IMR-90 (cell line): ENCODE results near the gene IQCK. TPM values are rescaled to one million over a fixed set of nuclear protein-coding genes. Genes with fewer than 3 reads are reported as not detected.

Source experiments
- ATAC-seq: fragments of 200-7000 bp; cut with Tn5 transposase; 2 replicates; pipeline ENCODE4 v1.9.1; 2020; ENCODE audit warnings: low read depth, mild to moderate bottlenecking, moderate library complexity
- BruUV-seq: library from RNA; stranded (reverse); fragments of 400-500 nt; replicated peaks from 2 replicates; lab custom pipeline; 2021; lab: Mats Ljungman, UMichigan
- CTCF ChIA-PET: fragments of 300-600 bp; formaldehyde crosslinking; extraction: SDS; loops from one replicate; lab custom pipeline; 2021; ENCODE audit warnings: antibody characterized with exemption; lab: Yijun Ruan, JAX
- POLR2A ChIA-PET: fragments of 300-600 bp; sonication (Branson Sonifier 250); formaldehyde crosslinking; loops from one replicate; lab custom pipeline; 2022; ENCODE audit warnings: antibody characterized with exemption; ENCODE audit not compliant: unreplicated experiment; lab: Charles Lee
- DNase-seq: peaks from one replicate; pipeline ENCODE4 v3.0.0; 2013
- H2AFZ ChIP-seq: replicated peaks from 2 replicates; pipeline ENCODE3; 2013; ENCODE audit warnings: low read length, mild to moderate bottlenecking; ENCODE audit not compliant: poor library complexity
- H2AK5ac ChIP-seq: 2 replicates; pipeline ENCODE4 v1.6.1; 2013; ENCODE audit warnings: low read depth, low read length, inconsistent platforms
- H2AK9ac ChIP-seq: replicated peaks from 2 replicates; pipeline ENCODE3; 2013; ENCODE audit warnings: mild to moderate bottlenecking, low read depth, low read length, moderate library complexity; ENCODE audit not compliant: poor library complexity
- H2BK120ac ChIP-seq: 2 replicates; pipeline ENCODE4 v1.6.1; 2013; ENCODE audit warnings: low read depth, low read length, inconsistent platforms
- H2BK15ac ChIP-seq: 3 replicates; pipeline ENCODE4 v1.6.1; 2013; ENCODE audit warnings: low read depth, low read length, inconsistent platforms
- H2BK20ac ChIP-seq: 2 replicates; pipeline ENCODE4 v1.6.1; 2013; ENCODE audit warnings: low read depth, mild to moderate bottlenecking, inconsistent platforms, low read length, moderate library complexity
- H2BK5ac ChIP-seq: 2 replicates; pipeline ENCODE4 v1.6.1; 2013; ENCODE audit warnings: mild to moderate bottlenecking, low read depth, low read length, inconsistent platforms; ENCODE audit not compliant: poor library complexity, severe bottlenecking
- H3K14ac ChIP-seq: replicated peaks from 2 replicates; pipeline ENCODE4 v1.6.1; 2013; ENCODE audit warnings: low read depth, low read length, inconsistent platforms
- H3K18ac ChIP-seq: 2 replicates; pipeline ENCODE4 v1.6.1; 2013; ENCODE audit warnings: low read depth, low read length, control low read depth
- H3K23ac ChIP-seq: 2 replicates; pipeline ENCODE4 v1.6.1; 2013; ENCODE audit warnings: low read depth, low read length, inconsistent platforms
- H3K27ac ChIP-seq: 2 replicates; pipeline ENCODE4 v1.5.1; 2013; ENCODE audit warnings: mild to moderate bottlenecking, control low read depth, low read length; ENCODE audit not compliant: insufficient read depth
- H3K27me3 ChIP-seq: 2 replicates; pipeline ENCODE4 v1.6.1; 2013; ENCODE audit warnings: low read length; ENCODE audit not compliant: control insufficient read depth, insufficient read depth
- H3K36me3 ChIP-seq: 2 replicates; pipeline ENCODE4 v1.6.1; 2013; ENCODE audit warnings: low read length, mixed read lengths; ENCODE audit not compliant: control insufficient read depth, insufficient read depth
- H3K4ac ChIP-seq: 2 replicates; pipeline ENCODE4 v1.6.1; 2013; ENCODE audit warnings: low read depth, low read length, inconsistent platforms
- H3K4me1 ChIP-seq: 2 replicates; pipeline ENCODE4 v1.6.1; 2013; ENCODE audit warnings: low read length, mixed read lengths; ENCODE audit not compliant: control insufficient read depth, insufficient read depth
- H3K4me2 ChIP-seq: 2 replicates; pipeline ENCODE4 v1.6.1; 2013; ENCODE audit warnings: low read depth, mild to moderate bottlenecking, control low read depth, low read length, moderate library complexity
- H3K4me3 ChIP-seq: 2 replicates; pipeline ENCODE4 v1.5.1; 2013; ENCODE audit warnings: low read depth, mild to moderate bottlenecking, control low read depth, low read length, moderate library complexity; ENCODE audit not compliant: insufficient read depth
- H3K56ac ChIP-seq: 2 replicates; pipeline ENCODE4 v1.6.1; 2013; ENCODE audit warnings: low read length, inconsistent platforms; ENCODE audit not compliant: insufficient read depth; ENCODE audit errors: extremely low read depth
- H3K79me1 ChIP-seq, 2 experiments: 2 replicates each; pipeline ENCODE4 v1.6.1; 2013; ENCODE audit warnings: low read length in 2 of 2, inconsistent platforms in 1 of 2, low read depth in 1 of 2
- H3K9ac ChIP-seq: 2 replicates; pipeline ENCODE4 v1.6.1; 2013; ENCODE audit warnings: low read depth, low read length, control low read depth
- H3K9me1 ChIP-seq: 2 replicates; pipeline ENCODE4 v1.6.1; 2013; ENCODE audit warnings: low read length, inconsistent platforms; ENCODE audit not compliant: insufficient read depth
- H3K9me3 ChIP-seq: 2 replicates; pipeline ENCODE4 v1.6.1; 2013; ENCODE audit warnings: low read length; ENCODE audit not compliant: control insufficient read depth, insufficient read depth
- H4K20me1 ChIP-seq: 2 replicates; pipeline ENCODE4 v1.6.1; 2013; ENCODE audit warnings: low read length, inconsistent platforms; ENCODE audit not compliant: insufficient read depth
- H4K5ac ChIP-seq: 2 replicates; pipeline ENCODE4 v1.6.1; 2013; ENCODE audit warnings: mild to moderate bottlenecking, low read depth, low read length, control low read depth
- H4K8ac ChIP-seq, 2 experiments: 2 replicates each; pipeline ENCODE4 v1.6.1; 2013; ENCODE audit warnings: low read depth in 2 of 2, low read length in 2 of 2, control low read depth in 1 of 2, inconsistent platforms in 1 of 2
- H4K91ac ChIP-seq: 2 replicates; pipeline ENCODE4 v1.6.1; 2013; ENCODE audit warnings: low read depth, low read length, inconsistent platforms; ENCODE audit not compliant: insufficient read depth
- BHLHE40 ChIP-seq: fragments of 150-350 bp; IDR thresholded peaks from 2 replicates; pipeline ENCODE4 v1.6.1; 2016; ENCODE audit warnings: mild to moderate bottlenecking, low read depth, low read length
- CEBPB ChIP-seq: IDR thresholded peaks from 2 replicates; pipeline ENCODE4 v1.6.1; 2012; ENCODE audit warnings: low read depth, low read length, improper control_type of control experiment
- MAZ ChIP-seq: IDR thresholded peaks from 2 replicates; pipeline ENCODE4 v1.6.1; 2012; ENCODE audit warnings: low read depth, mild to moderate bottlenecking, low read length, improper control_type of control experiment, moderate library complexity, borderline replicate concordance
- MXI1 ChIP-seq: IDR thresholded peaks from 2 replicates; pipeline ENCODE4 v1.6.1; 2012; ENCODE audit warnings: low read depth, mild to moderate bottlenecking, low read length, moderate library complexity, borderline replicate concordance
- POLR2A ChIP-seq: IDR thresholded peaks from 2 replicates; pipeline ENCODE4 v1.6.1; 2012; ENCODE audit warnings: mild to moderate bottlenecking, low read depth, low read length
- RAD21 ChIP-seq: IDR thresholded peaks from 2 replicates; pipeline ENCODE4 v1.6.1; 2012; ENCODE audit warnings: low read length, improper control_type of control experiment
- RFX5 ChIP-seq: IDR thresholded peaks from 2 replicates; pipeline ENCODE4 v1.8.0; 2012; ENCODE audit warnings: low read depth, mild to moderate bottlenecking, low read length, moderate library complexity
- SMC3 ChIP-seq: fragments of 150-350 bp; IDR thresholded peaks from 2 replicates; pipeline ENCODE4 v1.6.1; 2016; ENCODE audit warnings: low read depth, mild to moderate bottlenecking, antibody characterized with exemption, low read length, moderate library complexity
- WGBS, 2 experiments: methylation state at CpG; one replicate each; pipeline versions ENCODE4 v1.1.5 to v1.1.7; 2013; ENCODE audit warnings: missing lambda C conversion rate in 2 of 2; ENCODE audit not compliant: insufficient read length in 1 of 2; ENCODE audit errors: extremely low coverage in 2 of 2; 5-methylcytosine and 5-hydroxymethylcytosine counted together
- dilution Hi-C: fragments of 300-500 bp; cut with HindIII; formaldehyde crosslinking; loops from one replicate; pipeline ENCODE4 v1.14.3; 2018; ENCODE audit warnings: low sequenced_read_pairs; ENCODE audit not compliant: unreplicated experiment
- in situ Hi-C: fragments of 300-500 bp; cut with MboI; formaldehyde crosslinking; loops from 3 replicates; pipeline ENCODE4 v1.14.3; 2019; ENCODE audit warnings: low sequenced_read_pairs, inconsistent platforms, mixed read lengths
- intact Hi-C: fragments of 100-400 bp; cut with micrococcal nuclease; formaldehyde crosslinking; loops from 2 replicates; pipeline ENCODE4 v1.10.0; 2022
- polyA plus RNA-seq, 3 experiments: library from polyadenylated mRNA; depleted of rRNA; stranded (reverse); fragments of >200 nt; gene quantifications; 2 replicates each; pipeline ENCODE4 v1.2.3, GENCODE V29; 2012; ENCODE audit warnings: low replicate concordance in 1 of 3
- total RNA-seq: library from RNA; depleted of rRNA; stranded (reverse); fragments of >200 nt; gene quantifications from 2 replicates; pipeline ENCODE4 v1.2.3, GENCODE V29; 2012
- TF ChIP-seq, protein P1 (sequence below): fragments of 150-350 bp; IDR thresholded peaks from 2 replicates; pipeline ENCODE4 v1.6.1; 2016; ENCODE audit warnings: low read depth, mild to moderate bottlenecking, low read length, moderate library complexity, borderline replicate concordance
- TF ChIP-seq, protein P2 (sequence below): conservative IDR thresholded peaks from 2 replicates; pipeline ENCODE4 v1.5.1; 2012; ENCODE audit warnings: mild to moderate bottlenecking, low read depth, low read length, improper control_type of control experiment
- TF ChIP-seq, protein P3 (sequence below): fragments of 150-350 bp; IDR thresholded peaks from 2 replicates; pipeline ENCODE4 v1.6.1; 2017; ENCODE audit warnings: mild to moderate bottlenecking, antibody characterized with exemption, low read length, low read depth

The IQCK gene
- total and polyA plus RNA-seq, 2 of the 4 experiments (the other 2 are of a cell fraction): 4.1 to 5.4 TPM

DNA sequence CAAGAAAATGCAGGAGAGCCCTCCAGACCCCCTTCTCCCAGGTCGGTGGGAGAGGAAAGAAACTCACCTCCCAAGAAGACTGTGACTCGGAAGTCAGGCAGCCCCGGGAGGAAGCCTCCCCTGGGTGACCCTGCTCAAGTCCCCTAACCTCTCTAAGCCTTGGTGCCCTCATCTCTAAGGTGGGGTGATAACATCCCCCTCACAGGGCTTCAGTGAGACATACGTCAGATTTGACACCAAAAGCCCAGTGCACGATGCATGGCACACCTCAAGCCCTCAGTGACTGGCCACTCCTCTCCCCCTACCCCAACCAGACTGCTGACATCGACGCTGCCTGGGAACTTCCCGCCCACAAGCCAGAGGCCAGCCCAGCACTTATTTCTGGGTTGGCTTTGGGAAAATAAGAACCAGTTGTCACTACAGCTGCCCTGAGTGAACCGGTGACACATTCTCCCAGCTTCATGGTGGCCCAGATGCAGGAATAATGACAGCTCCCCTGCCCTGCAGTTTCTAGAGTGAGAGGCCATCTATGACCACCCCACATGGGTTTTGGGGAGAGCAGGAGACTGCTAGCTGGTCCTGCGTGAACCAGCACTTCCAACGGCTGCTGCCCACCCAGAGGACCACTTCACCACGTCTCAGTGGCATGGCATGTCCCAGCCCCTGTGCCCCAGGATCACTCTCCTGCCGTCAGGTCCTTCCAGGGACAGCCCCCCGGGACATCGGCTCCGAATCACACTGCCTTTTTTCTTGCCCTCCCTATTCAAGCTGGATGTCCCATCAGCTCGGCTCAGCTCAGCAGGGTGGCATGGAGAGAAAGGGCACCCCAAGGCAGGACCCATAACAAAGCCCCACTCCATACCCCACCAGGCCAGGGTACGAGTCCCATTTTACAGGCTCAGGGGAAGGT lies 9.5 kb upstream of the IQCK start:
- no peak overlapping the region for H4K5ac ChIP-seq
- ATAC-seq: no peak
- H3K4ac ChIP-seq: no peak overlapping the region
- peaks cover 7% of the 10 kb centered on the region for H3K9me1 ChIP-seq
- H4K20me1 ChIP-seq: peaks cover 9% of the 10 kb centered on the region
- H2BK5ac ChIP-seq: no peak overlapping the region
- in situ Hi-C loops (loop anchor here (25.0 kb wide), 1 partner anchor 596 kb away; the partner anchor contains the start of gene ITPRIPL2), dilution Hi-C loops (no loop called here), intact Hi-C loops (no loop called here)
- no peak overlapping the region; the same call in 1 of the 2 replicates for H4K91ac ChIP-seq
- no peak overlapping the region for H3K23ac ChIP-seq
- no peak overlapping the region for H2BK120ac ChIP-seq
- no peak overlapping the region for H3K14ac ChIP-seq
- peaks cover 30 to 68% of the 10 kb centered on the region in 2 experiments for H3K79me1 ChIP-seq
- peaks cover 6% of the 10 kb centered on the region for H3K4me1 ChIP-seq
- no peak overlapping the region for H3K27ac ChIP-seq
- no peak overlapping the region for H3K4me2 ChIP-seq
- no peak overlapping the region for H2AK5ac ChIP-seq
- H3K4me3 ChIP-seq: no peak overlapping the region
- no peak overlapping the region for H2BK15ac ChIP-seq
- ChIA-PET POLR2A (no interaction called here), CTCF (no interaction called here)
- peaks cover 67% of the 10 kb centered on the region for H3K36me3 ChIP-seq
- DNase-seq: no peak
- peak overlapping the region; percentile 2 for H2AFZ ChIP-seq
- BruUV-seq: no TSS peak
- H2AK9ac ChIP-seq: no peak overlapping the region
- H3K27me3 ChIP-seq: no peaks in the 10 kb centered on the region
- H3K56ac ChIP-seq: no peak overlapping the region
- H3K9ac ChIP-seq: no peak overlapping the region
- WGBS, 2 experiments: 90% methylated on average over 7 of the region's 18 CpGs; no CpG with 5 or more reads in 1 of the 2 experiments
- H4K8ac ChIP-seq: no peak overlapping the region
- H3K9me3 ChIP-seq: no peaks in the 10 kb centered on the region
- no peak overlapping the region for H3K18ac ChIP-seq
- TF ChIP-seq, protein P1, sequence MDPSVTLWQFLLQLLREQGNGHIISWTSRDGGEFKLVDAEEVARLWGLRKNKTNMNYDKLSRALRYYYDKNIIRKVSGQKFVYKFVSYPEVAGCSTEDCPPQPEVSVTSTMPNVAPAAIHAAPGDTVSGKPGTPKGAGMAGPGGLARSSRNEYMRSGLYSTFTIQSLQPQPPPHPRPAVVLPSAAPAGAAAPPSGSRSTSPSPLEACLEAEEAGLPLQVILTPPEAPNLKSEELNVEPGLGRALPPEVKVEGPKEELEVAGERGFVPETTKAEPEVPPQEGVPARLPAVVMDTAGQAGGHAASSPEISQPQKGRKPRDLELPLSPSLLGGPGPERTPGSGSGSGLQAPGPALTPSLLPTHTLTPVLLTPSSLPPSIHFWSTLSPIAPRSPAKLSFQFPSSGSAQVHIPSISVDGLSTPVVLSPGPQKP: no peak
- TF ChIP-seq RFX5 (no peak), POLR2A (no peak), BHLHE40 (no peak), CEBPB (no peak), RAD21 (no peak), MAZ (no peak), MXI1 (no peak), SMC3 (no peak)
- TF ChIP-seq, protein P2, sequence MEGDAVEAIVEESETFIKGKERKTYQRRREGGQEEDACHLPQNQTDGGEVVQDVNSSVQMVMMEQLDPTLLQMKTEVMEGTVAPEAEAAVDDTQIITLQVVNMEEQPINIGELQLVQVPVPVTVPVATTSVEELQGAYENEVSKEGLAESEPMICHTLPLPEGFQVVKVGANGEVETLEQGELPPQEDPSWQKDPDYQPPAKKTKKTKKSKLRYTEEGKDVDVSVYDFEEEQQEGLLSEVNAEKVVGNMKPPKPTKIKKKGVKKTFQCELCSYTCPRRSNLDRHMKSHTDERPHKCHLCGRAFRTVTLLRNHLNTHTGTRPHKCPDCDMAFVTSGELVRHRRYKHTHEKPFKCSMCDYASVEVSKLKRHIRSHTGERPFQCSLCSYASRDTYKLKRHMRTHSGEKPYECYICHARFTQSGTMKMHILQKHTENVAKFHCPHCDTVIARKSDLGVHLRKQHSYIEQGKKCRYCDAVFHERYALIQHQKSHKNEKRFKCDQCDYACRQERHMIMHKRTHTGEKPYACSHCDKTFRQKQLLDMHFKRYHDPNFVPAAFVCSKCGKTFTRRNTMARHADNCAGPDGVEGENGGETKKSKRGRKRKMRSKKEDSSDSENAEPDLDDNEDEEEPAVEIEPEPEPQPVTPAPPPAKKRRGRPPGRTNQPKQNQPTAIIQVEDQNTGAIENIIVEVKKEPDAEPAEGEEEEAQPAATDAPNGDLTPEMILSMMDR: no peak
- TF ChIP-seq, protein P3, sequence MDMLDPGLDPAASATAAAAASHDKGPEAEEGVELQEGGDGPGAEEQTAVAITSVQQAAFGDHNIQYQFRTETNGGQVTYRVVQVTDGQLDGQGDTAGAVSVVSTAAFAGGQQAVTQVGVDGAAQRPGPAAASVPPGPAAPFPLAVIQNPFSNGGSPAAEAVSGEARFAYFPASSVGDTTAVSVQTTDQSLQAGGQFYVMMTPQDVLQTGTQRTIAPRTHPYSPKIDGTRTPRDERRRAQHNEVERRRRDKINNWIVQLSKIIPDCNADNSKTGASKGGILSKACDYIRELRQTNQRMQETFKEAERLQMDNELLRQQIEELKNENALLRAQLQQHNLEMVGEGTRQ: no peak
- no peak overlapping the region for H2BK20ac ChIP-seq
